HCT116 (cell line): ENCODE data around the gene PEX12. TPM values are rescaled to one million over a fixed set of nuclear protein-coding genes. Genes with fewer than 3 reads are reported as not detected.

Source experiments
- ATAC-seq: fragments of 200-7000 bp; cut with Tn5 transposase; 2 replicates; pipeline ENCODE4 v1.9.1; 2020; ENCODE audit warnings: mild to moderate bottlenecking, moderate library complexity
- BruUV-seq: library from RNA; stranded (reverse); fragments of 400-500 nt; replicated peaks from 2 replicates; lab custom pipeline; 2021; lab: Mats Ljungman, UMichigan
- CTCF ChIA-PET: fragments of 300-600 bp; sonication (Branson Sonifier 250); formaldehyde crosslinking; loops from one replicate; lab custom pipeline; 2021; ENCODE audit warnings: antibody characterized with exemption; lab: Charles Lee
- POLR2A ChIA-PET: fragments of 300-600, 350-600 bp; sonication (Branson Sonifier 250); formaldehyde crosslinking; loops from one replicate; lab custom pipeline; 2021; ENCODE audit warnings: antibody characterized with exemption; lab: Charles Lee
- RAD21 ChIA-PET, 2 experiments: fragments of 300-600 bp; sonication (Branson Sonifier 250); formaldehyde crosslinking; loops; one replicate each; lab custom pipeline; 2023; ENCODE audit warnings: low total read pairs in 2 of 2; ENCODE audit not compliant: uncharacterized antibody in 2 of 2, unreplicated experiment in 2 of 2, low non-redundant PET in 1 of 2; lab: Charles Lee
- DNase-seq: peaks from one replicate; pipeline ENCODE4 v3.0.0-alpha.2; 2010; ENCODE audit warnings: low read depth, low spot score
- H2AFZ ChIP-seq: fragments of 200-600 bp; shearing (Covaris generic), sonication (generic); 2 replicates; pipeline ENCODE4 v1.6.1; 2017; ENCODE audit warnings: low read depth, mixed run types, mixed read lengths, antibody characterized with exemption, low read length; ENCODE audit not compliant: poor library complexity, severe bottlenecking
- H3K27ac ChIP-seq: 2 replicates; pipeline ENCODE4 v1.5.1; 2012; ENCODE audit warnings: low read depth, low read length
- H3K27me3 ChIP-seq: fragments of 200-600 bp; sonication (generic); 2 replicates; pipeline ENCODE4 v1.6.1; 2016; ENCODE audit warnings: mixed run types, low read length, mixed read lengths; ENCODE audit not compliant: insufficient read depth
- H3K36me3 ChIP-seq, 2 experiments: fragments of 200-500 bp in 1 of 2; fragments of 200-600 bp in 1 of 2; sonication (Bioruptor generic) in 1 of 2; sonication (generic) in 1 of 2; 2 replicates each; pipeline versions ENCODE4 v1.5.1 to v1.6.1; 2014 to 2016; ENCODE audit warnings: low read length in 2 of 2, inconsistent platforms in 1 of 2, mixed read lengths in 1 of 2, mixed run types in 1 of 2; ENCODE audit not compliant: insufficient read depth in 2 of 2, control insufficient read depth in 1 of 2
- H3K4me1 ChIP-seq, 2 experiments: fragments of 200-600 bp in 1 of 2; sonication (generic) in 1 of 2; 2 replicates each; pipeline versions ENCODE4 v1.5.1 to v1.6.1; 2012 to 2017; ENCODE audit warnings: low read length in 2 of 2, inconsistent platforms in 1 of 2, mild to moderate bottlenecking in 1 of 2, mixed read lengths in 1 of 2, mixed run types in 1 of 2, moderate library complexity in 1 of 2; ENCODE audit not compliant: insufficient read depth in 2 of 2, control insufficient read depth in 1 of 2
- H3K4me2 ChIP-seq: fragments of 200-600 bp; sonication (generic); 2 replicates; pipeline ENCODE4 v1.6.1; 2017; ENCODE audit warnings: mixed run types, low read length, mixed read lengths
- H3K4me3 ChIP-seq, 2 experiments: fragments of 200-600 bp in 1 of 2; sonication (generic) in 1 of 2; replicated peaks in 1 of 2; 2 replicates each; pipeline ENCODE4 v1.5.1; 2011 to 2016; ENCODE audit warnings: low read length in 2 of 2, control low read depth in 1 of 2, low read depth in 1 of 2, mild to moderate bottlenecking in 1 of 2, mixed read lengths in 1 of 2, mixed run types in 1 of 2
- H3K79me2 ChIP-seq: fragments of 200-600 bp; sonication (generic); 2 replicates; pipeline ENCODE4 v1.6.1; 2017; ENCODE audit warnings: mild to moderate bottlenecking, mixed run types, low read length, moderate library complexity, mixed read lengths; ENCODE audit not compliant: insufficient read depth
- H3K9ac ChIP-seq: fragments of 200-600 bp; sonication (generic); 2 replicates; pipeline ENCODE4 v1.6.1; 2016; ENCODE audit warnings: low read length, mixed read lengths
- H3K9me2 ChIP-seq: fragments of 200-600 bp; sonication (generic), shearing (Covaris generic); 2 replicates; pipeline ENCODE4 v1.6.1; 2017; ENCODE audit warnings: mixed run types, mild to moderate bottlenecking, moderate library complexity; ENCODE audit not compliant: insufficient read depth
- H3K9me3 ChIP-seq, 2 experiments: fragments of 200-500 bp in 1 of 2; fragments of 200-600 bp in 1 of 2; sonication (Bioruptor generic) in 1 of 2; sonication (generic) in 1 of 2; 2 replicates each; pipeline ENCODE4 v1.6.1; 2014 to 2017; ENCODE audit warnings: low read length in 2 of 2, mixed read lengths in 2 of 2, inconsistent platforms in 1 of 2, low read depth in 1 of 2, mild to moderate bottlenecking in 1 of 2, mixed run types in 1 of 2, moderate library complexity in 1 of 2; ENCODE audit not compliant: control insufficient read depth in 1 of 2, insufficient read depth in 1 of 2
- H4K20me1 ChIP-seq: fragments of 200-600 bp; sonication (generic), shearing (Covaris generic); 2 replicates; pipeline ENCODE4 v1.6.1; 2017; ENCODE audit warnings: mixed run types, mild to moderate bottlenecking, moderate library complexity; ENCODE audit not compliant: insufficient read depth
- CTCF ChIP-seq, 3 experiments: fragments of 200-600 bp in 1 of 3; sonication (generic) in 1 of 3; IDR thresholded peaks in 2 of 3; conservative IDR thresholded peaks in 1 of 3; 2 replicates each; pipeline ENCODE4 v1.5.1; 2012 to 2017; ENCODE audit warnings: low read depth in 2 of 3, low read length in 2 of 3, antibody characterized with exemption in 1 of 3, borderline replicate concordance in 1 of 3, control low read depth in 1 of 3, mild to moderate bottlenecking in 1 of 3, mixed read lengths in 1 of 3, mixed run types in 1 of 3, moderate library complexity in 1 of 3; ENCODE audit not compliant: insufficient read depth in 1 of 3
- EZH2phosphoT487 ChIP-seq: fragments of 200-600 bp; IDR thresholded peaks from 2 replicates; pipeline ENCODE4 v1.6.1; 2018; ENCODE audit warnings: antibody characterized with exemption, borderline replicate concordance
- FOSL1 ChIP-seq: IDR thresholded peaks from 2 replicates; pipeline ENCODE4 v1.6.1; 2012; ENCODE audit warnings: low read depth
- POLR2A ChIP-seq: IDR thresholded peaks from 2 replicates; pipeline ENCODE4 v1.7.0; 2011; ENCODE audit warnings: borderline replicate concordance; ENCODE audit not compliant: insufficient read depth, insufficient read length; ENCODE audit errors: extremely low read depth
- RAD21 ChIP-seq: IDR thresholded peaks from 2 replicates; pipeline ENCODE4 v1.6.1; 2012; ENCODE audit warnings: low read depth, mild to moderate bottlenecking
- SP1 ChIP-seq: IDR thresholded peaks from 2 replicates; pipeline ENCODE4 v1.6.1; 2012; ENCODE audit warnings: low read depth
- YY1 ChIP-seq: IDR thresholded peaks from 2 replicates; pipeline ENCODE4 v1.6.1; 2011; ENCODE audit warnings: low read length, low read depth, moderate library complexity, mild to moderate bottlenecking; ENCODE audit not compliant: insufficient replicate concordance; ENCODE audit errors: extremely low read depth
- ZNF274 ChIP-seq: fragments of 200-500 bp; sonication (Bioruptor generic); IDR thresholded peaks from 2 replicates; pipeline ENCODE4 v1.6.1; 2014; ENCODE audit warnings: mild to moderate bottlenecking, low read depth, low read length, inconsistent platforms
- intact Hi-C: fragments of 100-400 bp; cut with micrococcal nuclease; formaldehyde crosslinking; loops from 2 replicates; pipeline ENCODE4 v1.10.0; 2022
- total RNA-seq: library from RNA; stranded (reverse); gene quantifications from one replicate; pipeline ENCODE4 v1.2.1, GENCODE V29; 2021; ENCODE audit not compliant: unreplicated experiment

Gene PEX12
- total RNA-seq, 1 experiment from 2014 or later = 5.0 TPM

GRCh38 chr17:35555691-35556090 is 22.7 kb downstream of the PEX12 start:
- ChIA-PET CTCF (interaction anchor here (1.2 to 1.4 kb wide), 3 partner anchors 18 to 208 kb away, joined by 3 to 6 read pairs (median 4); partner anchors contain the start of gene SLFN12L), POLR2A (no interaction called here), RAD21 (interaction anchor here in 1 of 2 experiments (1.4 kb wide), 1 partner anchor 191 kb away, joined by 5 read pairs; no protein-coding TSS in a partner anchor)
- H3K4me1 ChIP-seq = no peaks in the 10 kb centered on the region
- H3K27ac ChIP-seq = no peak overlapping the region
- peaks cover 20% of the 10 kb centered on the region for H3K27me3 ChIP-seq
- H2AFZ ChIP-seq = no peak overlapping the region
- BruUV-seq = no TSS peak
- no peaks in the 10 kb centered on the region for H3K36me3 ChIP-seq
- ATAC-seq (no peak), DNase-seq (no peak)
- H4K20me1 ChIP-seq = no peaks in the 10 kb centered on the region
- no peaks in the 10 kb centered on the region for H3K9me2 ChIP-seq
- H3K9me3 ChIP-seq = no peaks in the 10 kb centered on the region
- TF ChIP-seq CTCF (IDR thresholded peaks at IDR 0.05 in 2 of 3, conservative IDR thresholded peaks at IDR 0.05 in 1 of 3; ENCODE audit: borderline replicate concordance in 1 of 3, insufficient read depth in 1 of 3, low read depth in 2 of 3, low read length in 2 of 3) (peak; percentile 24 to 36 (median 31); a peak in 4 of 6 replicates), RAD21 (peak; percentile 43), SP1 (no peak), YY1 (no peak), EZH2phosphoT487 (no peak), POLR2A (no peak), FOSL1 (no peak), ZNF274 (no peak)
- intact Hi-C loops = loop anchor here (1.0 kb wide), 1 partner anchor 192 kb away; no protein-coding TSS in a partner anchor
- H3K79me2 ChIP-seq = no peaks in the 10 kb centered on the region
- no peak overlapping the region for H3K4me2 ChIP-seq
- no peak overlapping the region for H3K4me3 ChIP-seq
- H3K9ac ChIP-seq = no peak overlapping the region
